B cell (primary cell): Measurements from ENCODE around the gene APIP. TPM values are rescaled to one million over a fixed set of nuclear protein-coding genes. Genes with fewer than 3 reads are reported as not detected.

Source experiments
- ATAC-seq: fragments of 200-7000 bp; cut with Tn5 transposase; one replicate; pipeline ENCODE4 v1.10.0; 2021; ENCODE audit warnings: low read depth, mild to moderate bottlenecking, moderate number of reproducible peaks, moderate library complexity
- CTCF ChIA-PET: fragments of 350-600 bp; sonication (Branson Sonifier 250); formaldehyde crosslinking; loops from one replicate; lab custom pipeline; 2021; ENCODE audit warnings: antibody characterized with exemption, inconsistent platforms; lab: Charles Lee
- POLR2A ChIA-PET: fragments of 350-600 bp; sonication (Branson Sonifier 250); formaldehyde crosslinking; loops from one replicate; lab custom pipeline; 2021; ENCODE audit warnings: antibody characterized with exemption; lab: Charles Lee
- DNase-seq: peaks from one replicate; pipeline ENCODE4 v3.0.0; 2013
- H2AFZ ChIP-seq: 2 replicates; pipeline ENCODE4 v1.6.1; 2012; ENCODE audit warnings: mild to moderate bottlenecking, low read depth, low read length; ENCODE audit not compliant: insufficient read depth, poor library complexity, severe bottlenecking
- H3K27ac ChIP-seq, 2 donors: 1 replicate in 1 of 2; 2 replicates in 1 of 2; pipeline ENCODE4 v1.5.1; 2012 to 2013; ENCODE audit warnings: low read length in 2 of 2, mild to moderate bottlenecking in 2 of 2, moderate library complexity in 1 of 2
- H3K27me3 ChIP-seq, 4 experiments: fragments of 200-600 bp in 1 of 4; sonication (generic) in 1 of 4; replicated peaks in 1 of 4; 1 replicate in 2 of 4; 2 replicates in 2 of 4; pipeline versions ENCODE4 v1.6.1 to v1.7.0; 2013 to 2016; ENCODE audit warnings: low read length in 3 of 4, mild to moderate bottlenecking in 2 of 4, mixed read lengths in 1 of 4, moderate library complexity in 1 of 4; ENCODE audit not compliant: insufficient read depth in 4 of 4, control insufficient read depth in 3 of 4; ENCODE audit errors: control extremely low read depth in 1 of 4
- H3K36me3 ChIP-seq, 2 experiments: replicated peaks in 1 of 2; 1 replicate in 1 of 2; 2 replicates in 1 of 2; pipeline versions ENCODE4 v1.6.1 to v1.7.1; 2013; ENCODE audit warnings: low read length in 1 of 2; ENCODE audit not compliant: insufficient read depth in 2 of 2, control insufficient read depth in 1 of 2; ENCODE audit errors: control extremely low read depth in 1 of 2, extremely low read depth in 1 of 2
- H3K4me1 ChIP-seq, 2 donors: fragments of 200-600 bp in 1 of 2; sonication (generic) in 1 of 2; 1 replicate in 1 of 2; 2 replicates in 1 of 2; pipeline versions ENCODE4 v1.5.1 to v1.6.1; 2013 to 2017; ENCODE audit warnings: low read length in 2 of 2; ENCODE audit not compliant: control insufficient read depth in 2 of 2, insufficient read depth in 2 of 2
- H3K4me2 ChIP-seq: replicated peaks from 2 replicates; pipeline ENCODE3; 2012; ENCODE audit warnings: mild to moderate bottlenecking, low read depth, low read length; ENCODE audit not compliant: poor library complexity, severe bottlenecking
- H3K4me3 ChIP-seq, 5 experiments: fragments of 200-600 bp in 1 of 5; sonication (generic) in 1 of 5; 1 replicate in 3 of 5; 2 replicates in 2 of 5; pipeline versions ENCODE4 v1.5.1 to v1.7.0; 2011 to 2016; ENCODE audit warnings: low read length in 4 of 5, mild to moderate bottlenecking in 4 of 5, low read depth in 2 of 5, control low read depth in 1 of 5, moderate library complexity in 1 of 5; ENCODE audit not compliant: insufficient read depth in 1 of 5; ENCODE audit errors: control extremely low read depth in 1 of 5, extremely low read depth in 1 of 5
- H3K79me2 ChIP-seq: fragments of 200-600 bp; sonication (generic); one replicate; pipeline ENCODE4 v1.6.0; 2016; ENCODE audit warnings: low read length; ENCODE audit not compliant: control insufficient read depth, insufficient read depth
- H3K9ac ChIP-seq: fragments of 200-600 bp; sonication (generic); 2 replicates; pipeline ENCODE4 v1.6.1; 2017; ENCODE audit warnings: mild to moderate bottlenecking, low read length, moderate library complexity
- H3K9me3 ChIP-seq, 3 donors: one replicate each; pipeline versions ENCODE4 v1.6.1 to v1.7.1; 2013; ENCODE audit warnings: low read length in 2 of 3; ENCODE audit not compliant: control insufficient read depth in 2 of 3, insufficient read depth in 1 of 3; ENCODE audit errors: control extremely low read depth in 1 of 3
- H4K20me1 ChIP-seq: 2 replicates; pipeline ENCODE4 v1.6.0; 2012; ENCODE audit warnings: mild to moderate bottlenecking, low read length; ENCODE audit not compliant: insufficient read depth, control insufficient read depth, poor library complexity, severe bottlenecking
- H3K27ac Mint-ChIP-seq: one replicate; pipeline ENCODE4 v1.8.0; 2021; ENCODE audit warnings: mixed read lengths
- H3K27me3 Mint-ChIP-seq: one replicate; pipeline ENCODE4 v1.8.0; 2021; ENCODE audit warnings: mixed read lengths
- H3K4me1 Mint-ChIP-seq: one replicate; pipeline ENCODE4 v1.8.0; 2021; ENCODE audit warnings: mixed read lengths
- H3K4me3 Mint-ChIP-seq: one replicate; pipeline ENCODE4 v1.8.0; 2021; ENCODE audit warnings: mixed read lengths
- H3K9me3 Mint-ChIP-seq: one replicate; pipeline ENCODE4 v1.8.0; 2022; ENCODE audit warnings: mixed read lengths; ENCODE audit not compliant: insufficient read depth
- CTCF ChIP-seq: fragments of 200-600 bp; IDR thresholded peaks from one replicate; pipeline ENCODE4 v1.8.0; 2022; ENCODE audit warnings: antibody characterized with exemption, mild to moderate bottlenecking
- EZH2 ChIP-seq: IDR thresholded peaks from 2 replicates; pipeline ENCODE4 v1.6.1; 2012; ENCODE audit warnings: borderline replicate concordance, low read depth, mild to moderate bottlenecking, moderate library complexity, low read length; ENCODE audit not compliant: insufficient read depth, poor library complexity, severe bottlenecking
- WGBS: methylation state at CpG from one replicate; pipeline ENCODE4 v1.1.5; 2013; ENCODE audit warnings: missing lambda C conversion rate; ENCODE audit not compliant: insufficient coverage; 5-methylcytosine and 5-hydroxymethylcytosine counted together
- intact Hi-C: fragments of 100-400 bp; cut with micrococcal nuclease; formaldehyde crosslinking; loops from one replicate; pipeline ENCODE4 v1.10.0; 2022
- polyA plus RNA-seq: library from polyadenylated mRNA; depleted of rRNA; stranded (reverse); fragments of >200 nt; gene quantifications from 2 replicates; pipeline ENCODE4 v1.2.3, GENCODE V29; 2012
- total RNA-seq, 2 donors: library from RNA; stranded (reverse); fragments of 120-200 nt in 1 of 2; gene quantifications; 1 replicate in 1 of 2; 2 replicates in 1 of 2; pipeline versions ENCODE4 v1.2.3 to v1.2.4, GENCODE V29; 2013 to 2022

APIP gene
- total and polyA plus RNA-seq, 2 donors (not counting 1 experiment from before 2014, with no cell fraction given), result 6.1 to 19.4 TPM

GRCh38 chr11:34887260-34887659 lies 28.9 kb downstream of the APIP start:
- no peak for ATAC-seq
- Histone ChIP-seq H4K20me1 (no peaks in the 10 kb centered on the region), H3K27ac (no peak overlapping the region), H3K9me3 (no peaks in the 10 kb centered on the region), H3K4me2 (no peak overlapping the region), H3K27me3 (no peaks in the 10 kb centered on the region), H3K36me3 (peaks cover 0 to 7% of the 10 kb centered on the region in 2 experiments), H3K79me2 (no peaks in the 10 kb centered on the region), H2AFZ (no peak overlapping the region), H3K4me1 (no peaks in the 10 kb centered on the region), H3K4me3 (no peak overlapping the region), H3K9ac (no peak overlapping the region)
- no CpG with 5 or more reads among the region's 1 CpG for WGBS
- H3K4me1 Mint-ChIP-seq, result no peaks in the 10 kb centered on the region
- no peak overlapping the region for H3K27ac Mint-ChIP-seq
- no peaks in the 10 kb centered on the region for H3K27me3 Mint-ChIP-seq
- ChIA-PET CTCF (interaction anchor here (1.3 to 5.3 kb wide), 3 partner anchors 9 to 300 kb away, joined by 3 to 45 read pairs (median 7); no protein-coding TSS in a partner anchor), POLR2A (no interaction called here)
- no peaks in the 10 kb centered on the region for H3K9me3 Mint-ChIP-seq
- no peak overlapping the region for H3K4me3 Mint-ChIP-seq
- TF ChIP-seq CTCF, result no peak
- no peak for TF ChIP-seq EZH2
- intact Hi-C loops, result no loop called here
- no peak for DNase-seq

GRCh38 chr11:34886609-34887008 lies 29.6 kb downstream of the APIP start:
- Histone ChIP-seq H3K4me2 (no peak overlapping the region), H3K36me3 (peaks cover 0 to 11% of the 10 kb centered on the region in 2 experiments), H3K79me2 (no peaks in the 10 kb centered on the region), H4K20me1 (no peaks in the 10 kb centered on the region), H2AFZ (no peak overlapping the region), H3K9me3 (no peaks in the 10 kb centered on the region), H3K27me3 (no peaks in the 10 kb centered on the region), H3K4me3 (no peak overlapping the region), H3K27ac (no peak overlapping the region), H3K4me1 (no peaks in the 10 kb centered on the region), H3K9ac (no peak overlapping the region)
- DNase-seq (no peak), ATAC-seq (no peak)
- no peaks in the 10 kb centered on the region for H3K4me1 Mint-ChIP-seq
- H3K9me3 Mint-ChIP-seq, result no peaks in the 10 kb centered on the region
- POLR2A ChIA-PET, result no interaction called here
- no peak overlapping the region for H3K27ac Mint-ChIP-seq
- 100% methylated on average over 1 of the region's 2 CpGs for WGBS
- TF ChIP-seq EZH2 (no peak), CTCF (no peak)
- no peaks in the 10 kb centered on the region for H3K27me3 Mint-ChIP-seq
- intact Hi-C loops, result no loop called here
- CTCF ChIA-PET, result interaction anchor here (1.3 to 5.3 kb wide), 2 partner anchors 10 to 300 kb away, joined by 3 to 45 read pairs; no protein-coding TSS in a partner anchor
- H3K4me3 Mint-ChIP-seq, result no peak overlapping the region
